HG02970 (cell line): ENCODE data around the gene EXD3.
"Not testable (repeated sequence)": the region's sequence is repeated elsewhere in the genome, so short reads cannot be mapped to it uniquely, and the experiment has no call there.

Experiments used
- ATAC-seq: cut with Tn5 transposase; IDR thresholded peaks from one replicate; pipeline ENCODE4 v1.9.1; 2021; ENCODE audit warnings: mild to moderate bottlenecking, moderate library complexity, moderate number of reproducible peaks; ENCODE audit not compliant: unreplicated experiment, low FRiP score

The EXD3 gene

DNA sequence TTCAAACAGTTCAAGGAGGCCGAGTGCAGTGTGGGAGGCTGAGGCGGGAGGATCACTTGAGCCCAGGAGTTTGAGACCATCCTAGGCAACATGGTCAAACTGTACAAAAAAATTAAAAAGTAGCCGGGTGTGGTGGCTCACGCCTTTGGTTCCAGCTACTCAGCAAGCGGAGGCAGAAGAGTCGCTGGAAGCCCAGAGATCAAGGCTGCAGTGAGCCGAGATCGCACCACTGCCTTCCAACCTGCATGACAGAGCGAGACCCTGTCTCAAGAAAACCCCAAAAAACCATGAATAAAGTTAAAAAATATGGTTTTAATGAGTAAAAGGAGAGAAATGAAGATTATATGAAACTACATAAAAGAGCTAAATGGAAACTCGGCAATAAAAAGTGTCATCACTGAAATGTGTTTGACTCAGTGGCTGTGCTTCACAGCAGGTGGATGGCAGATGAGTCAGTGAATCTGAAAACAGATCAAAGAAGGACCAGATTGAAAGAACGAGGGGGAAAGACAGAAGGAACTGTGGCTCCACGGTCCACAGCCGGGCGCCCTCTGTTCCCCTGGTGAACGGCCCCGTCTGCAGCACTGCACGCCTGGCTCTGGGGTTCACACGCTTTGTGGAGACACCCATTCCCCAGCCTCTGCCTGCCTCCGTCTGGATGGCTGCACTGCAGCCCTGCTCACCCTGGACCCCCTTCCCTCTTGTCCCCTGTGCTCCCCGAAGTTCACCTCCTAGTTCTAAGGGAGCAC lies 25.1 kb downstream of the EXD3 start:
- no peak for ATAC-seq

DNA sequence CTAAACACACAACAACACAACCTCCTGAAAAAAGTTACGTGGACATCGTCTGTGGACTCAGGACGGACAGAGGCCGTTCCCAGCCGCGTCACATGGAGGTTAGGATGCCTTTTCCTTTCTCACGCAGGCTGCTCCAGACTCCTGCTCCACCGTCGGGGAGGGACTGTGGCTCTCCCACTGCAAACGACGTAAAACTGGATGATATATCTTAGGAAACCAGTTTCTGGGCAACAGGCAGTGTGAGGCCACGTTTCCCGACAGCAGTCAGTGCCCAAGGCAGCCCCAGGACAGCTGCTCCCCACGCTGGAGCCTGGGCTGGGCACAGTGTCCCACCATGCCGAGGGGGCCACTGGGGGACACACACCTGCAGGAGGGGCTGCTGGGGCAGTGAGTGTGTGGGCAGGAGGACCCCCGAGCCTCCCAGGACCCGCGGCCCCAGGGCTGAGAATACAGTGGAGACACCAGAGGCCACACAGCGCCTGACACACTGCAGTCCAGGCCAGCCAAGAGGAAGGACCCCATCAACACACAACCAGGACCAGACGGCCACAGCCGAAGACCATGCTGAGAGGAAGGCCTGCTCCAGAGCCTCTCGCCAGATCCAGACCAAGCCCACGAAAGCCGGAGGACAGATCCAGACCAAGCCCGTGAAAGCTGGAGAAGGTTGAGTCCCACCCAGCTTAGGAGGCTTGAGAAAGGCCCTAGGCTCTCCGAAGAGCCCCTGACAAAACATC lies 26.2 kb downstream of the EXD3 start:
- no peak for ATAC-seq

DNA sequence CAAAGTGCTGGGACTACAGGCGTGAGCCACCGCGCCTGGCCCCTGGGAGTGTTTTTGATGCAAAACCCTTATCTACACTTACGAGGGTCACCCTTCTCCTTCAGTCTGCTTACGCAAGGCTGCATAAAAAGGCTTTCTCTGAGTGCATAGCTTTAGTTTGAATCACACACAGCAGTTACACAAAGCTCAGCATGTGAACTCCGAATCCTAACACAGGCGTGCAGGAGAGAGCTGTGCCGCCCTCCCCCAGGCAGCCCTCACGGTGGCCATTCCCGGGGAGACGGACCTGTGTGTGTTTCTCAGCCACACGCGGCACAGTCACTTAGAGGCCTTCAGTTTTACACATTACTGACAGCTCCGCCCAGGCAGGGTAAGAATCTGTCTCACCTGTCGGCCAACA lies 26.7 kb downstream of the EXD3 start:
- no peak for ATAC-seq

DNA sequence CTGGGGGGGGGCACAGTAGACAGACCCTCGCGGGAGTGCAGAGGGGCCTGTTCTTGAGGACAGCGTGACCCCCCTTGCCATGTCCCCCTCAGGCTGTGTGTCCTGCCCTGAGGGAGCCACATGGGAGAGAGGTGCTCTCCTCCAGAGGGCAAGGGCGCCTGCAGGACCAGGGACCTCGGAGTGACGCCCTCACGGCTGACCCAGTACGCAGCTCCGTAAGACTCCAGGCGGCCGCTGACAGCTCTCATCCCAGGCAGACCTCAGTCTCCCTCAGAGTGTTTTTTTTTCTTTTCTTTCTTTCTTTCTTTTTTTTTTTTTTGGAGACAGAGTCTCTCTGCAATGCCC lies 27.3 kb downstream of the EXD3 start:
- ATAC-seq: no peak

DNA sequence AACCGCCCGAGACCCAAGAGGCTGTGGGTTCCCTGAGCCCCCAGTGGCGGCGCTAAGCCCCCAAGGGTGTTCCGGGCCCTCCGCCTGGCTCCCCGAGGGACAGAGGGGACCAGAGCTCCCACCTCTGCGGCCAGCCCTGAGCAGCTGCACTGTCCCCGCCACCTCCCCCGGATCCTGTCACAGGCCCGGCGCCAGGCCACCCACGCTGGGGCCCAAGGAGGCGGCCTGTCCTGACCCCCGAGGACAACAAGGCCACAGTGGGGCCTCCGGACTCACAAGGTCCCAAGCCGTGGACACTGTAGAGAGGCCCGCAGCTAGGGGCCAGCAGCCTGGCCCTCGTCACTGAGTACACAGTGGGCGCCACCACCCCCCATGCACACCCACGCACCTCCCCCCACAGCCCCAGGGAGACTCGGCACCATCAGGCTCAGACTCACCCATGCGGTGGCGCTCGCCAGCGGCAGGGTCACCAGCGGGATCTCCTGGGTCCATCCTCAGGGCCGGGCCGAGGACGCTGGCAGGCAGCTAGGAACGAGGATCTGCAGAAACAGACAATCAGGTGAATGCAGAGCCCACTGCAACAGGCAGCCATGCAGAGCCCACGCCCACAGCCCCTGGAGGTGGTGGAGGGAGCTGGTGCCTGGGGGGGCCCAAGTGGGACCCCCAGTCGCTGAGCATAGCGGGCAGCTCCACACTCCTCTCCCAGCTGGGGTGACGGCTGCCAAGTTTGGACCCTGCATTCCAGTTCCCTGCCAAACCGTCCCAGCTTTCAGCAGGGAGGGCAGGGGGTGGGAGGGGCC lies 27.9 kb downstream of the EXD3 start:
- no peak for ATAC-seq

DNA sequence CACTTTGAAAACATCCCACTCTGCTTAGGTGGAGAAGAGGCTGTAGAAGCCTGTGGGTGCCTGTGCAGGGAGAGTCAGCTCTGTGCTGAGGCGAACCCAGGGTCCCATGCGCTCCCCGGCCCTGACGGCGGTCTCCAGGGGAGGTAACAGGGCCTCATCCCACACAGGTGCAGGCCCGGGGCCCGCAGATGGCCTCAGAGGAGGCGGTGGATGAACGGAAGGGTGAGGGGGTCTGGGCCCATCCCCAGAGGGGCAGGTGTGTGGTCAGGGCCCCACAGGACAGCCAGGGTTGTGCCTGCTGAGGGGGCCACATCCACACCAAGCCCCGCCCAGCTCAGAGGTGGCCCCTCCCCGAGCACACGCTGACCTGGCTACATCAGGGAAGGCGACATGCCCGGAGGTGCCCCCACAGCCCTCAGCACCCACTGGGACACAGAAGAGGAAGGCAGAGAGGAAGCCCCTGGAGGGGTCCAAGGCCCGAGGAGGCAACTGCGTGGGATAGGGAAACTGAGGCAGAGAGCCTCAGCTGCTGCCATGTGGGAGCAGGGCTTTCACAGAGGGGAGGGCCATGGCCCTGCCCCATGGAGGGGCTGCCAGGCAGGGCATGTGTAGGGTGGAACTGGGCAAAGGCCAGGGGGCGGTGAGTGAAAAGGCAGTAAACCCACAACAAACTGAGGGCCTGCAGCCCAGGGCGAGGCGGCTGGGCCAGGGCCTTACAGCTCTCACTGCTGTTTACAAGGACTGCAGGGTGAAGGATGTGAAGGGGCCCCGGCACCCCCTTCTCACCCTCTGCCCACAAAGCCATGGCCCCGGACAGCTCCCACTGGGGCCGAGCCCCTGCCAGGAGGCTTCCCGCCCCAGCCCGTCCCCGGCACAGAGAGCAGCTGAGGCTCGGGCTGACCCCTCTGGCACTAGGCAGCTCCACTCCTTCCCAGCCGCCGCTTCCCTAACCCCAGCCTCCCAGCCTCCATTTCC lies 29.5 kb downstream of the EXD3 start:
- no peak for ATAC-seq

DNA sequence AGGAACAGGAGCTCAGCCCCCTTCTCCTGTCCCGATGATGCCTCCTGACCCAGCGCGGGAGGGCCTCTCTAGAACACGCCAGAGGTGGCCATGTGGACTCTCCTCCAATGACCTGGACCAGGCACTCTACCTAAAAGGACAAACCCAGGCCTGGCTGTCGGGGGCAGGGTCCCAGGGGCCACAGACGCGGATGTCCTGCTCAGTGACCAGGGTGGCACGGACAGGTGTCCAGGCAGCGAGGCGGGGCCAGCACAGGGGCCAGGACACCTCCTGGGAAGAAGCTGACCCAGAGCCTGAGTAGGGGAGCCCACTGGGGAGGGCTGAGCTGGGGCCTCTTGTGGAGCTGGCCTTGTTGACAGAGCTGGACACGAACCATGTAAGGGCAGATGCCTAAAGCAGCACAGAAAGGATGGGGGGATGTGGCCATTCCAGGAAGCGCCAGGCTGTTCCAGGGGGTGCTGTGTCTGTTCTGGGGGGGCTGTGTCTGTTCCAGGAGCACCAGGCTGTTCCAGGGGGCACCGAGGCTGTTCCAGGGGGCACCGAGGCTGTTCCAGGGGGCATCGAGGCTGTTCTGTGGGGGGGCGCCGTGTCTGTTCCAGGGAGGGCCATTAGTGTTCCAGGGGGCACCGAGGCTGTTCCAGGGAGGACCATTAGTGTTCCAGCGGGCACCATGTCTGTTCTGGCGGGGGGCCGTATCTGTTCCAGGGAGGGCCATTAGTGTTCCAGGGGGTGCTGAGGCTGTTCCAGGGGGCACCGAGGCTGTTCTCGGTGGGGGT lies 30.5 kb downstream of the EXD3 start:
- no peak for ATAC-seq

DNA sequence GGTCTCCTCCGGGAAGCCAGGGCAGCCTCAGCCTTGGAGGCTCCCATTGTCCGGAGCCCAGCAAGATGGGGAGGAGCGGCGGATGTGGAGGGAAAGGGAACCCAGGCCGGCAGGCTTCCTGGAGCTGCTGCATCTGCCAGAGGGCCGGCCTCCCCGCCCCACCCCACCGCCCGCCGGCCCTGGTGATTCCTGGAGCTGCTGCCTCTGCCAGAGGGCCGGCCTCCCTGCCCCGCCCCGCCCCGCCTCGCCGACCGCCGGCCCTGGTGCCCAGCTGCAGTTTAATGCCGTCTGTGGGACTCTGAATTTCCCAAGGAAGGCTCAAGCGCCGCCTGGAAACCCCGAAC lies 31.6 kb downstream of the EXD3 start:
- ATAC-seq: no peak

DNA sequence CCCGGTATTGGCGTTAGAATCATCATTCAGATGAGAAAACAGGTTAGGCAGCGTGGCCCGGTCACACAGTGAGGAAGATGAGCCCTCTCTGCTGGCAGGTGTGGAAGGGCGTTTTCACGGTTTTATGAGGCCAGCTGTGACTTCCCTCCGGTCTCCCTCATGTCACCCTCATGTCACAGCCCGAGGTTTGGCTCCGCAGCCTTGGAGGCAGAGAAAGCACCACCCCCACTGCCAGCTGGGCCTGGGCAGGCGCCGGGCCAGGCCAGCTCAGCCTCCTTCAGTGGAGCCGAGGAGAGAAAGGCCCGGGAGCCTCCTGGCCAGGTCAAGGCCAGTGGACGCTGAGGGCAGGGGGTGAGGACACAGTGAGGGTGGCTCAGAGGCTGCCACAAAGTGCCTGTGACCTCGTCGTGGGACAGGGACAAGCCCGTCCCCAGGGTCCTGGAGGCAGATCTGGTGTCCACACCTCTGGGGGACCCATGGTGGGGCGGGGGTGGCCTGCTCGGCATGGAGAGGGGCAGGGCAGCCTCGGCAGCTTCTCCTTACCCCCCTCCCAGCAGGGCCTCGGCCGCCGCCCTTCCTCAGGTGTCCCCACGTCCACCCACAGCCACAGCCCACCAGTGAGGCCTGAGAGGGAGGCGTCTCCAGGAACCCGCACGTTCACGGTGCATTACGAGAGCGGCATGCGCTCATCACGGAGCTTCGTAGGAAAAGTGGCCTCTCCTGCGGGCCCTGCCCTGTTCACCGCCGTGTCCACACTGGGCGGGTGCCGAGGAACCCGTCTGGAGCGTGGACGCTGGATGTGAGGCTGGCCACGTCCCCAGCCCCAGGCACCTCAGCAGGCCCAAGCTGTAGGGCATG lies 32.2 kb downstream of the EXD3 start:
- no peak for ATAC-seq

DNA sequence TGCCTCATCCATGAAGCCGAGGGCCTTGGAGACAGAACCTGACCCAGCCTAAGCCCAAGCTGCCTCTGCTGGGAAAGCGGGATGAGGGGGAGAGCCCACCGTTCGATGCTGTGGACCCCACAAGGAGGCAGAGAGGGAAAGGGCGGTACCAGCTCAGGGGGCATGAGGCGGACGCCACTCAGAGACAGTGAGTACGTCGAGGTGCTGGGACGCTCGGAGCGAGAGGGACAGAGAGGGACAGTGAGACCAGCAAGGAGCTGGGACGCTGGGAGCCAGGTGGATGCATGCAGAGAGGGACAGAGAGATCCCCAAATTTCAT lies 33.6 kb downstream of the EXD3 start:
- ATAC-seq: no peak

DNA sequence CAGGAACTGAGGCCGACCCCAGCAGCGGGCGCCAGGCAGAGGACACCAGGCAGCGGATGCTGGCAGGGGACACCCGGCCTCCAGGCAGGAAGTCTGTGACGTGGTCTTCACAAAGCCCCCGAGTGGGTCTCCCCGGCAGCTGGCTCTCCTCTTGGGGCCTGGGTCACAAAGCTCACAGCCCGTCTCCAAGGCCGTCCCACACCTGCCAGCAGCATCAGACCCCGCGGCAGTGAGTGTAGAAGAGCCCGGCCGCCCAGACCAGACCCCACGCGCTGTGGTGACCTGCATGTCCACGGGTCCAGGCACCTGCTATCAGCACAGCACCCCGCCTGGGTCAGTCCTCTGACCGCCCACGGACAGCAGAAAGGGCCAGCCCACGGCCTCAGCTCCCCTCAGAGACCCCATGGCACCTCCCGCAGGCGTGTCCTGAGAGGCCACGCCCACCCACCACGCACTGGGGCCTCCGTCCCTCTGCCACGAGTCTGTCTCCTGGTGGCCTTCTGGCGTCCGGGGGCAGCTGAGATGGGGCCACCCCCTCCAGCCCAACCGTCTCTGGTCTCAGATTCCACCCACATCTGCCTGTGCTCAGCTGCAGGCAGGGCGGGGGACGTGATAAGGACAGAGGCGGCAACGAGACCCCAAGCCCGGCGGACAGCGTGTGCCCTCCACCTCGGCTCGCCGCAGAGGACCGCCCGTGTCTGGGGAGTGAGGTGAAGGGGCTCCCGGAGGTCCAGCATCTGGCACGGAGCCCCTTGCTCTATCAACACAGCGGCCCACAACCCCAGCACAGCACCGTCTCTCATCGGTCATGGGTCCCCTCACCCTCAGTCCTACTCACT lies 34.2 kb downstream of the EXD3 start:
- no peak for ATAC-seq

DNA sequence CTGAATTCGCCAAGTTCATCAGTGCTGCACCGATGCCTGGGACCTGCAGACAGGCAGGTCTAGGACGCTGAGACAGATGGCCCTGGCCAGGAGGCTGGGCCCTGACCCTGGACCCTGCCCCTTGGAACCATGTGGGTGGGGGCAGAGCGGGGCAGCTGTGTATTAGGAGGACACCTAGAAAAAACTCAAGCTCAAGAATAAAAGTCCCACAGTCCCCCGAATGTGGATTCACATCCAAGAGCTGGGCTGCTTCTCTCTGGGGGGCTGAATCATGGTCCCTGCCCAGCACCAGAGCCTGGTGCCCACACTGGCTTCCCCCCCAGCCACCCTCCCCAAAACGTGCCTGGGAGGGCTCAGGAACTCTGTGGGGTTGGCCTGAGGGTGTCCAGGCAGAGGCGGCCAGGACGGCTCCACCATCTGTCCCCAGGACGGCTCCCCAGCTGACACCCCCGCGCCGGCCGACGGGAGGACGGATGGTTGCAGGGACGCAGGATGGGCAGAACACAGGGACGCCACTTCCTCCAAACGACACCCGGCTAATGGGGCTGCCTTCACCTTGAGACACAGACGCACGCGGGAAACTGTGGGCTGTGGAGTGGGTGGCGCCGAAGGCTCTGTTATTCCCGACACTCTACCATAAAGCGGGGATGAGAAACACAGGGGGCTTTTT lies 34.9 kb downstream of the EXD3 start:
- ATAC-seq: no peak

DNA sequence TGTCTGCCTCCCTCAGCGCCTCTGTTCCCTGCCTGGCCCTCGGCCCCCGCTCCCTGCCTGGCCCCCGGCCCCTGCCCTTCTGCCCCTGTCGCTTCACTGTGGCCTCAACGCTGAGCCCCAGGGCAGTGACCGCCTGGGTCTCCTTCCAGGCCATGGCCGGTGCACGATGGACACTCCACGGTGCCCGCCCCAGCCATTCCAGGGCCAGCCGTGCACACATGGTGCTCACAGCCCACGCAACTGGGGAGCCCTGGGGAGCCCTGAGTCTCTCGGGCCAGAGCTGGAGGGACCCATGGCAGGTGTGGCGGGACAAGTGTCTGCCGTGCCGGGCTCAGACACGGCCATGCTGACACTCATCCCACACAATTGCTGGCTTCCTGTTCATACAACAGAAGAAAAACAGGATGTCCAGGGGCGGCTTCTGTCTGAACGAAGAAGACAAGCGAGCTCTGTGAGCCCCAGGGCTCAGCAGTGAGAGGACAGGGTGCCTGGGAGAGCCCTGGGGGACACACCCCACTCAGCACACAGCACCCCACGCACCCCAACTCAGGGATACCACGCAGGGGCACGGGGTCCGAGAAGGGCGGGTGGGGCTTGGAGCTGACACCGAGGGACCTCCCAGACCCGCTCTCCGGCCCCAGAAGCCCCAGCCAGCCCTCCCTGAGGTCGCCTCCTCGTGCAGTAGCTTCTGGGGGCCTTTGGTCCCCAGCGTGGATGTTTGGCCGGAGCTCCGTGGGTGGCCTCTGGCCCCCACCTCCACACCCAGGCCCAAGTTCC lies 35.7 kb downstream of the EXD3 start:
- ATAC-seq: no peak

DNA sequence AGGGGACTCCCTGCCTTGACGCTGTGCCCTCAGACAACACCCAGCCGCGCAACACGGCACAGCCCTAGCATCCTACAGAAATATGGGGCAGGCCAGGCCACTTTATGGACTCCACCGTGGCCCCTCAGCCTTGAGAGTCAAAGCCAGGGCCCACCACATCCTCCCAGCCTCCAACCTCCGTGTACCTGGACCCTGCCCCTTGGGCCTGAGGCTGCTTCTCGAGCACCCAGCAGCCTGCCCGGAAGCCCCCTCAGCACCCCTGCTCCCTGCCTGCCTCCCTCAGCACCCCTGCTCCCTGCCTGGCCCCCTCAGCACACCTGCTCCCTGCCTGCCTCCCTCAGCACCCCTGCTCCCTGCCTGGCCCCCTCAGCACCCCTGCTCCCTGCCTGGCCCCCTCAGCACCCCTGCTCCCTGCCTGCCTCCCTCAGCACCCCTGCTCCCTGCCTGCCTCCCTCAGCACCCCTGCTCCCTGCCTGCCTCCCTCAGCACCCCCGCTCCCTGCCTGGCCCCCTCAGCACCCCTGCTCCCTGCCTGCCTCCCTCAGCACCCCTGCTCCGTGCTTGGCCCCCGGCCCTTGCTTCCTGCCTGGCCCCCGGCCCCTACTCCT lies 36.4 kb downstream of the EXD3 start:
- ATAC-seq: not testable (repeated sequence)

DNA sequence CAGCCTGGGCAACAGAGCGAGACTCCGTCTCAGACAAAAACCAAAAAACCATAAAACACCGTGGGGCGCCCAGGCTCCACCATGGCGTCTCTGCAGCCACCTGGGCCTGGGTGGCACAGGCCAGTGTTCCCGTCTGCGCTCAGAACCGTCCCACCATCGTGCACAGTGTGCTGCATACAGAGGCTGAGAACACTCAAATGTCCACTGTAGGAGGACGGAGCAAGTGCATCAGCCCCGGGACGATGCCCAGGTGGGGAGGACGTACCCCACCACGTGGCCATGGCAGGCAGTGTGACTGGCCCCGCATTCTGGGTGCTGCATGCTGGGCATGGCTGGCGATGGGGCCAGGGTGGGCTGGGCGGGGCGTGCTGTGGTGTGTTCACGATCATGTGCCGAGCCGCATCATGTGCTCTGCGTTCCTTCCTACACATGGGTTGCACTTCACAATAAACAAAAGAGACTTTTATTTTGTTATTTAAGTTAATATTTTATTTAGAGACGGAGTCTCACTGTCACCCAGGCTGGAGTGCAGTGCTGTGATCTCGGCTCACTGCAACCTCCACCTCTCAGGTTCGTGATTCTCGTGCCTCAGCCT lies 37.8 kb downstream of the EXD3 start:
- ATAC-seq: no peak
